ENCODE measurements around the gene HLA-E. TPM values are rescaled to one million over a fixed set of nuclear protein-coding genes. Genes with fewer than 3 reads are reported as not detected.
A peak's percentile ranks its signal among the peaks of the same experiment; 100 is the strongest.

HLA-E gene
- total RNA-seq, 1 donor from 2014 or later, result 94.9 TPM

DNA sequence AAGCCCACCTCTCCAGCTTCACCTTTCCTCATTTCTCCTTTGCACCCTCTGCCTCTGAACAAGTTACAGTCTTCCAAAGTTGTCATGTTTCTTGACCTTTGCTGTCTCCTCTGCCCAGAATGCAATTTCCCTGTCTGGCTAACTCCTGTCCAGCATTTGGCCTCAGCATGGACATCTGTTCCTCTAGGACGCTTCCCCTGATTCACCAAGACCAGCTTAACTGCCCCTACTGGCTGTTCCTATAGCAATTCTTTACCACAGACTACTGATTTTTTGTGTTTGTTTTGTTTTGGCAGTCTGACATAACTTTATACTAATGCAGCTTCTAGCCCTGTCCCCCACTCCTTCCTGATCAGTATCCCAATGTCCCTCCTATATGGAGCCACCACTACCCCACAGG is 53.6 kb downstream of the HLA-E start:
- TF ChIP-seq, protein P1, sequence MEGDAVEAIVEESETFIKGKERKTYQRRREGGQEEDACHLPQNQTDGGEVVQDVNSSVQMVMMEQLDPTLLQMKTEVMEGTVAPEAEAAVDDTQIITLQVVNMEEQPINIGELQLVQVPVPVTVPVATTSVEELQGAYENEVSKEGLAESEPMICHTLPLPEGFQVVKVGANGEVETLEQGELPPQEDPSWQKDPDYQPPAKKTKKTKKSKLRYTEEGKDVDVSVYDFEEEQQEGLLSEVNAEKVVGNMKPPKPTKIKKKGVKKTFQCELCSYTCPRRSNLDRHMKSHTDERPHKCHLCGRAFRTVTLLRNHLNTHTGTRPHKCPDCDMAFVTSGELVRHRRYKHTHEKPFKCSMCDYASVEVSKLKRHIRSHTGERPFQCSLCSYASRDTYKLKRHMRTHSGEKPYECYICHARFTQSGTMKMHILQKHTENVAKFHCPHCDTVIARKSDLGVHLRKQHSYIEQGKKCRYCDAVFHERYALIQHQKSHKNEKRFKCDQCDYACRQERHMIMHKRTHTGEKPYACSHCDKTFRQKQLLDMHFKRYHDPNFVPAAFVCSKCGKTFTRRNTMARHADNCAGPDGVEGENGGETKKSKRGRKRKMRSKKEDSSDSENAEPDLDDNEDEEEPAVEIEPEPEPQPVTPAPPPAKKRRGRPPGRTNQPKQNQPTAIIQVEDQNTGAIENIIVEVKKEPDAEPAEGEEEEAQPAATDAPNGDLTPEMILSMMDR (IDR thresholded peaks at IDR 0.05; ENCODE audit: insufficient read depth, low read depth, low read length), result peak; percentile 27
- TF ChIP-seq EZH2 (IDR thresholded peaks at IDR 0.05; ENCODE audit: insufficient read depth, low read length), result no peak
- Mint-ChIP-seq H3K27me3 (ENCODE audit: low read depth, unreplicated experiment) (no peaks in the 10 kb centered on the region), H3K27ac (ENCODE audit: unreplicated experiment) (no peak overlapping the region), H3K36me3 (ENCODE audit: low read depth, unreplicated experiment) (peaks cover 12% of the 10 kb centered on the region), H3K4me1 (ENCODE audit: low read depth, unreplicated experiment) (peaks cover 13% of the 10 kb centered on the region), H3K9me3 (ENCODE audit: unreplicated experiment) (no peaks in the 10 kb centered on the region), H3K4me3 (ENCODE audit: unreplicated experiment) (no peak overlapping the region)
- H3K79me2 ChIP-seq (ENCODE audit: insufficient read depth, low read length), result no peaks in the 10 kb centered on the region
- no peak overlapping the region for H3K27ac ChIP-seq (ENCODE audit: low read depth, low read length)
- H3K9me3 ChIP-seq (ENCODE audit: insufficient read depth, low read depth, low read length), result no peaks in the 10 kb centered on the region
- no peak for DNase-seq (ENCODE audit: low read depth)
- no peak overlapping the region for H3K4me2 ChIP-seq (ENCODE audit: low read length)
- FAIRE-seq, result no peak
- H2AFZ ChIP-seq (ENCODE audit: low read depth, low read length), result no peak overlapping the region
- H3K4me3 ChIP-seq (ENCODE audit: insufficient read depth, low read depth, low read length), result no peak overlapping the region
- H3K4me1 ChIP-seq (ENCODE audit: insufficient read depth, low read length), result peaks cover 3% of the 10 kb centered on the region
- no peak overlapping the region for H3K9ac ChIP-seq (ENCODE audit: low read length)
- H3K36me3 ChIP-seq (ENCODE audit: insufficient read depth, low read length), result no peaks in the 10 kb centered on the region
- H4K20me1 ChIP-seq (ENCODE audit: insufficient read depth, low read length), result peaks cover 9% of the 10 kb centered on the region
- H3K27me3 ChIP-seq (ENCODE audit: insufficient read depth, low read length), result no peaks in the 10 kb centered on the region

Other genes with a start within 250 kb of the HLA-E start
- 18.3 and 20.7 TPM in 2 replicates for gene TRIM39, start 162.6 kb upstream of the HLA-E start, total RNA-seq
- 33.5 and 41.8 TPM in 2 replicates for gene RPP21, start 144.4 kb upstream of the HLA-E start, total RNA-seq
- gene GNL1, start 67.0 kb downstream of the HLA-E start, total RNA-seq, result 49.0 and 49.3 TPM in 2 replicates
- 11.0 and 13.0 TPM in 2 replicates for gene PRR3, start 67.8 kb downstream of the HLA-E start, total RNA-seq
- gene ABCF1, start 81.9 kb downstream of the HLA-E start, total RNA-seq, result 58.1 and 60.3 TPM in 2 replicates
- gene PPP1R10, start 127.7 kb downstream of the HLA-E start, total RNA-seq, result 64.6 and 69.1 TPM in 2 replicates
- 28.0 and 29.3 TPM in 2 replicates for gene MRPS18B, start 128.3 kb downstream of the HLA-E start, total RNA-seq
- gene ATAT1, start 137.4 kb downstream of the HLA-E start, total RNA-seq, result 15.7 and 16.6 TPM in 2 replicates
- 12.0 and 12.7 TPM in 2 replicates for gene C6orf136, start 157.6 kb downstream of the HLA-E start, total RNA-seq
- 29.3 and 30.0 TPM in 2 replicates for gene DHX16, start 183.5 kb downstream of the HLA-E start, total RNA-seq
- gene PPP1R18, start 197.1 kb downstream of the HLA-E start, total RNA-seq, result 145 and 156 TPM in 2 replicates
- gene NRM, start 201.5 kb downstream of the HLA-E start, total RNA-seq, result 12.2 and 12.8 TPM in 2 replicates
- gene MDC1, start 227.8 kb downstream of the HLA-E start, total RNA-seq, result 25.2 and 25.4 TPM in 2 replicates
- 815 and 887 TPM in 2 replicates for gene TUBB, start 230.8 kb downstream of the HLA-E start, total RNA-seq

All from astrocyte (in vitro differentiated cells and primary cell).